HCT116 (cell line): Measurements from ENCODE around the gene PBX2. TPM values are rescaled to one million over a fixed set of nuclear protein-coding genes. Genes with fewer than 3 reads are reported as not detected.
A peak's percentile ranks its signal among the peaks of the same experiment; 100 is the strongest.

Experiments
- ATAC-seq: fragments of 200-7000 bp; cut with Tn5 transposase; 2 replicates; pipeline ENCODE4 v1.9.1; 2020; ENCODE audit warnings: mild to moderate bottlenecking, moderate library complexity
- Bru-seq: library from RNA; stranded (reverse); fragments of 400-500 nt; gene quantifications from one replicate; lab custom pipeline; 2021; lab: Mats Ljungman, UMichigan
- BruChase-seq, 2 experiments: library from RNA; stranded (reverse); fragments of 400-500 nt; gene quantifications; one replicate each; lab custom pipeline; 2021; lab: Mats Ljungman, UMichigan
- BruUV-seq: library from RNA; stranded (reverse); fragments of 400-500 nt; replicated peaks from 2 replicates; lab custom pipeline; 2021; lab: Mats Ljungman, UMichigan
- CTCF ChIA-PET: fragments of 300-600 bp; sonication (Branson Sonifier 250); formaldehyde crosslinking; loops from one replicate; lab custom pipeline; 2021; ENCODE audit warnings: antibody characterized with exemption; lab: Charles Lee
- POLR2A ChIA-PET: fragments of 300-600, 350-600 bp; sonication (Branson Sonifier 250); formaldehyde crosslinking; loops from one replicate; lab custom pipeline; 2021; ENCODE audit warnings: antibody characterized with exemption; lab: Charles Lee
- RAD21 ChIA-PET, 2 experiments: fragments of 300-600 bp; sonication (Branson Sonifier 250); formaldehyde crosslinking; loops; one replicate each; lab custom pipeline; 2023; ENCODE audit warnings: low total read pairs in 2 of 2; ENCODE audit not compliant: uncharacterized antibody in 2 of 2, unreplicated experiment in 2 of 2, low non-redundant PET in 1 of 2; lab: Charles Lee
- DNase-seq: peaks from one replicate; pipeline ENCODE4 v3.0.0-alpha.2; 2010; ENCODE audit warnings: low read depth, low spot score
- H2AFZ ChIP-seq: fragments of 200-600 bp; shearing (Covaris generic), sonication (generic); 2 replicates; pipeline ENCODE4 v1.6.1; 2017; ENCODE audit warnings: low read depth, mixed run types, mixed read lengths, antibody characterized with exemption, low read length; ENCODE audit not compliant: poor library complexity, severe bottlenecking
- H3K27ac ChIP-seq: 2 replicates; pipeline ENCODE4 v1.5.1; 2012; ENCODE audit warnings: low read depth, low read length
- H3K27me3 ChIP-seq: fragments of 200-600 bp; sonication (generic); 2 replicates; pipeline ENCODE4 v1.6.1; 2016; ENCODE audit warnings: mixed run types, low read length, mixed read lengths; ENCODE audit not compliant: insufficient read depth
- H3K36me3 ChIP-seq, 2 experiments: fragments of 200-500 bp in 1 of 2; fragments of 200-600 bp in 1 of 2; sonication (Bioruptor generic) in 1 of 2; sonication (generic) in 1 of 2; 2 replicates each; pipeline versions ENCODE4 v1.5.1 to v1.6.1; 2014 to 2016; ENCODE audit warnings: low read length in 2 of 2, inconsistent platforms in 1 of 2, mixed read lengths in 1 of 2, mixed run types in 1 of 2; ENCODE audit not compliant: insufficient read depth in 2 of 2, control insufficient read depth in 1 of 2
- H3K4me1 ChIP-seq, 2 experiments: fragments of 200-600 bp in 1 of 2; sonication (generic) in 1 of 2; 2 replicates each; pipeline versions ENCODE4 v1.5.1 to v1.6.1; 2012 to 2017; ENCODE audit warnings: low read length in 2 of 2, inconsistent platforms in 1 of 2, mild to moderate bottlenecking in 1 of 2, mixed read lengths in 1 of 2, mixed run types in 1 of 2, moderate library complexity in 1 of 2; ENCODE audit not compliant: insufficient read depth in 2 of 2, control insufficient read depth in 1 of 2
- H3K4me2 ChIP-seq: fragments of 200-600 bp; sonication (generic); 2 replicates; pipeline ENCODE4 v1.6.1; 2017; ENCODE audit warnings: mixed run types, low read length, mixed read lengths
- H3K4me3 ChIP-seq, 2 experiments: fragments of 200-600 bp in 1 of 2; sonication (generic) in 1 of 2; replicated peaks in 1 of 2; 2 replicates each; pipeline ENCODE4 v1.5.1; 2011 to 2016; ENCODE audit warnings: low read length in 2 of 2, control low read depth in 1 of 2, low read depth in 1 of 2, mild to moderate bottlenecking in 1 of 2, mixed read lengths in 1 of 2, mixed run types in 1 of 2
- H3K79me2 ChIP-seq: fragments of 200-600 bp; sonication (generic); 2 replicates; pipeline ENCODE4 v1.6.1; 2017; ENCODE audit warnings: mild to moderate bottlenecking, mixed run types, low read length, moderate library complexity, mixed read lengths; ENCODE audit not compliant: insufficient read depth
- H3K9ac ChIP-seq: fragments of 200-600 bp; sonication (generic); 2 replicates; pipeline ENCODE4 v1.6.1; 2016; ENCODE audit warnings: low read length, mixed read lengths
- H3K9me2 ChIP-seq: fragments of 200-600 bp; sonication (generic), shearing (Covaris generic); 2 replicates; pipeline ENCODE4 v1.6.1; 2017; ENCODE audit warnings: mixed run types, mild to moderate bottlenecking, moderate library complexity; ENCODE audit not compliant: insufficient read depth
- H3K9me3 ChIP-seq, 2 experiments: fragments of 200-500 bp in 1 of 2; fragments of 200-600 bp in 1 of 2; sonication (Bioruptor generic) in 1 of 2; sonication (generic) in 1 of 2; 2 replicates each; pipeline ENCODE4 v1.6.1; 2014 to 2017; ENCODE audit warnings: low read length in 2 of 2, mixed read lengths in 2 of 2, inconsistent platforms in 1 of 2, low read depth in 1 of 2, mild to moderate bottlenecking in 1 of 2, mixed run types in 1 of 2, moderate library complexity in 1 of 2; ENCODE audit not compliant: control insufficient read depth in 1 of 2, insufficient read depth in 1 of 2
- H4K20me1 ChIP-seq: fragments of 200-600 bp; sonication (generic), shearing (Covaris generic); 2 replicates; pipeline ENCODE4 v1.6.1; 2017; ENCODE audit warnings: mixed run types, mild to moderate bottlenecking, moderate library complexity; ENCODE audit not compliant: insufficient read depth
- POLR2A ChIP-seq: IDR thresholded peaks from 2 replicates; pipeline ENCODE4 v1.7.0; 2011; ENCODE audit warnings: borderline replicate concordance; ENCODE audit not compliant: insufficient read depth, insufficient read length; ENCODE audit errors: extremely low read depth
- POLR2AphosphoS5 ChIP-seq: IDR thresholded peaks from 2 replicates; pipeline ENCODE4 v1.6.1; 2011; ENCODE audit warnings: mild to moderate bottlenecking, low read depth, low read length, moderate library complexity
- SIN3A ChIP-seq: IDR thresholded peaks from 2 replicates; pipeline ENCODE4 v1.6.1; 2012; ENCODE audit warnings: low read depth
- SP1 ChIP-seq: IDR thresholded peaks from 2 replicates; pipeline ENCODE4 v1.6.1; 2012; ENCODE audit warnings: low read depth
- TCF7L2 ChIP-seq: IDR thresholded peaks from 2 replicates; pipeline ENCODE4 v1.7.0; 2011; ENCODE audit warnings: borderline replicate concordance, inconsistent platforms; ENCODE audit not compliant: insufficient read depth, insufficient read length; ENCODE audit errors: extremely low read depth
- intact Hi-C: fragments of 100-400 bp; cut with micrococcal nuclease; formaldehyde crosslinking; loops from 2 replicates; pipeline ENCODE4 v1.10.0; 2022
- long read RNA-seq: library from polyadenylated mRNA; unstranded; transcript quantifications from one replicate; pipeline ENCODE4 v2.0.0, GENCODE V29; 2021; ENCODE audit not compliant: unreplicated experiment
- polyA plus RNA-seq: library from polyadenylated mRNA; unstranded; fragments of >200 nt; gene quantifications from 2 replicates; pipeline ENCODE4 v1.2.1, GENCODE V29; 2012; ENCODE audit warnings: missing spikeins
- total RNA-seq: library from RNA; stranded (reverse); gene quantifications from one replicate; pipeline ENCODE4 v1.2.1, GENCODE V29; 2021; ENCODE audit not compliant: unreplicated experiment
- TF ChIP-seq, protein P1 (sequence below): IDR thresholded peaks from 2 replicates; pipeline ENCODE4 v1.6.1; 2012

PBX2 gene, protein sequence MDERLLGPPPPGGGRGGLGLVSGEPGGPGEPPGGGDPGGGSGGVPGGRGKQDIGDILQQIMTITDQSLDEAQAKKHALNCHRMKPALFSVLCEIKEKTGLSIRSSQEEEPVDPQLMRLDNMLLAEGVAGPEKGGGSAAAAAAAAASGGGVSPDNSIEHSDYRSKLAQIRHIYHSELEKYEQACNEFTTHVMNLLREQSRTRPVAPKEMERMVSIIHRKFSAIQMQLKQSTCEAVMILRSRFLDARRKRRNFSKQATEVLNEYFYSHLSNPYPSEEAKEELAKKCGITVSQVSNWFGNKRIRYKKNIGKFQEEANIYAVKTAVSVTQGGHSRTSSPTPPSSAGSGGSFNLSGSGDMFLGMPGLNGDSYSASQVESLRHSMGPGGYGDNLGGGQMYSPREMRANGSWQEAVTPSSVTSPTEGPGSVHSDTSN
- total RNA-seq (79.0 TPM), Bru-seq, nascent RNA (percentile 90 among the genes with signal in this experiment), BruChase-seq, experiment 1, labeled RNA remaining after a 6-hour chase (percentile 98 among the genes with signal in this experiment), BruChase-seq, experiment 2, labeled RNA remaining after a 2-hour chase (percentile 97 among the genes with signal in this experiment)
- polyA plus RNA-seq = 64.4 and 66.7 TPM in 2 replicates
- long read RNA-seq, transcript PBX2-201 (9 exons, 3,205 nt) = major isoform, 5 of 11 reads
- long read RNA-seq, partial matches to known transcripts = 4 of 11 reads
- long read RNA-seq, other reads (novel, unspliced or antisense) = 2 of 11 reads

DNA sequence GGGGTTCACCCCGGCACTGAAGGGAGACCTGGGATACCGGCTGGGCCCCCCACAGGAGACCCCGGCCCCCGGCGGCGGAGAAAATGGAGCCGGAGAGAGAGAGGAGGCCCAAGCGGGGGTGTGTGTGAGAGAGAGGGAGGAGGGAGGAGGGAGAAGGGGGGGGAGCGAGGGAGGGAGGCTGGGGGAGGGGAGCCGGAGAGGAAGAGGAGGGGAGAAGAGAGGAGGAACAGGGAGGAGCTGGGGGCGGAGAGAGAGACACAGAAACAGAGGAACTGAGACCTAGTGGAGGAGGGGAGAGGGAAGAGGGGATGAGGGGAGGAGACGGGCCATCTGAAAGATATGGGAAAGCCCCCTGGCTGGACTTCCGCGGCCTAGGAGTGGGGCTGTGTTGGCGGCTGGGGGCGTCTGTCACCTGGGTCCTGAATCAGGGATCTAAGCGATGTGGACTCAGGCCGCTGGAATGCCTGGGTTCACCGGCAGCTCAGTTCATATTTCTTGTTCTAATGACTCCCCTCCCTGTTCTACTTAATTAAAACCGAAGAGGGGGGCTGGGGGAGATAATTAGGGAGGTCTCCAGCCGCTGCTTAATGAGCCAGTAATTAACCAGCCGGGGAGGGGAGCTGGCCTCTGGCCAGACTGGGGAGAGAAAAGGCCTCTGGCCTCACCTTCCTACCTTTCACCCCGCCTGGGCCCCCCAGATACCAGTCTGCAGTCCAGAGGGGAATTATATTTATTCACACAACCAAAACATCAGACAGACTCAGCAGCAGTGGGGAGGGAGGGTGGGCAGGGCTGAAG lies at the start of gene PBX2:
PBX2 (minus strand) TSS at position 149 of the 798 bp plus-strand sequence. CDS start 287 bp downstream, outside the sequence.
- Histone ChIP-seq H3K4me3 (peak within 1 kb of the TSS; percentile 80 to 84), H3K9ac (peak within 1 kb of the TSS; percentile 87), H3K4me2 (peak within 1 kb of the TSS; percentile 81), H3K9me2 (no peaks in the 10 kb centered on the region), H3K79me2 (peaks cover 13% of the 10 kb centered on the region), H4K20me1 (no peaks in the 10 kb centered on the region), H3K36me3 (peaks cover 0 to 3% of the 10 kb centered on the region in 2 experiments; a peak in 2 of 4 replicates), H3K9me3 (no peaks in the 10 kb centered on the region), H3K27ac (peak within 1 kb of the TSS; percentile 81), H3K27me3 (no peaks in the 10 kb centered on the region), H3K4me1 (peaks cover 22 to 63% of the 10 kb centered on the region in 2 experiments), H2AFZ (no peak within 1 kb of the TSS)
- POLR2A ChIA-PET = interaction anchor here (0.6 to 1.7 kb wide), 5 partner anchors 8 to 1257 kb away, joined by 3 to 4 read pairs (median 3); partner anchors contain the start of gene ATF6B
- peak; percentile 69 for ATAC-seq
- intact Hi-C loops = no loop called here
- DNase-seq = peak; percentile 66
- TF ChIP-seq TCF7L2 (peak; percentile 7), SP1 (no peak), SIN3A (no peak), POLR2A (peak; percentile 43), POLR2AphosphoS5 (peak; percentile 91)
- TF ChIP-seq, protein P1, sequence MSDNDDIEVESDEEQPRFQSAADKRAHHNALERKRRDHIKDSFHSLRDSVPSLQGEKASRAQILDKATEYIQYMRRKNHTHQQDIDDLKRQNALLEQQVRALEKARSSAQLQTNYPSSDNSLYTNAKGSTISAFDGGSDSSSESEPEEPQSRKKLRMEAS = no peak
- BruUV-seq = TSS peak; percentile 98
- RAD21 ChIA-PET = no interaction called here
- CTCF ChIA-PET = interaction anchor here (1.3 to 1.5 kb wide), 2 partner anchors 13 to 71 kb away, joined by 4 to 10 read pairs; no protein-coding TSS in a partner anchor
